Mesodermal cell (in vitro differentiated cells): Measurements from ENCODE around the gene KBTBD12.

Source experiments
- H3K27ac ChIP-seq: 2 replicates; pipeline ENCODE4 v1.7.0; 2013; ENCODE audit warnings: mild to moderate bottlenecking, low read depth, low read length, moderate library complexity; ENCODE audit not compliant: severe bottlenecking
- H3K36me3 ChIP-seq: 2 replicates; pipeline ENCODE4 v1.7.1; 2013; ENCODE audit warnings: mild to moderate bottlenecking, low read length, moderate library complexity; ENCODE audit not compliant: control insufficient read depth, insufficient read depth
- H3K4me1 ChIP-seq: one replicate; pipeline ENCODE4 v1.7.1; 2013; ENCODE audit warnings: mild to moderate bottlenecking, low read length; ENCODE audit not compliant: insufficient read depth, control insufficient read depth, poor library complexity, severe bottlenecking
- H3K4me3 ChIP-seq: 2 replicates; pipeline ENCODE4 v1.7.0; 2013; ENCODE audit warnings: low read length, control low read depth, mild to moderate bottlenecking; ENCODE audit not compliant: insufficient read depth, poor library complexity, severe bottlenecking; ENCODE audit errors: extremely low read depth
- H3K9me3 ChIP-seq: 2 replicates; pipeline ENCODE4 v1.7.1; 2013; ENCODE audit warnings: mild to moderate bottlenecking, low read length, moderate library complexity; ENCODE audit not compliant: control insufficient read depth
- WGBS, 2 experiments: methylation state at CpG; one replicate each; pipeline ENCODE4 v1.1.5; 2013; ENCODE audit warnings: missing lambda C conversion rate in 2 of 2; ENCODE audit not compliant: insufficient coverage in 2 of 2; 5-methylcytosine and 5-hydroxymethylcytosine counted together

KBTBD12 gene

GRCh38 chr3:128014548-128014947 is 99.5 kb downstream of the KBTBD12 start:
- H3K4me3 ChIP-seq, result no peak overlapping the region
- H3K9me3 ChIP-seq, result peaks cover 13% of the 10 kb centered on the region
- 75 to 80% methylated on average over 1 to 2 of the region's 3 CpGs for WGBS, 2 experiments
- H3K4me1 ChIP-seq, result no peaks in the 10 kb centered on the region
- H3K36me3 ChIP-seq, result no peaks in the 10 kb centered on the region
- no peak overlapping the region for H3K27ac ChIP-seq

- Histone ChIP-seq H3K9me3 (peaks cover 13% of the 10 kb centered on the region), H3K36me3 (no peaks in the 10 kb centered on the region), H3K4me3 (no peak overlapping the region), H3K4me1 (no peaks in the 10 kb centered on the region), H3K27ac (no peak overlapping the region)
- 79 to 92% methylated on average over 1 of the region's 1 CpG for WGBS, 2 experiments
These were observed 101.5 kb downstream of the KBTBD12 start for GRCh38 chr3:128016502-128016901.

GRCh38 chr3:128021768-128022372 is 106.8 kb downstream of the KBTBD12 start:
- Histone ChIP-seq H3K4me1 (no peaks in the 10 kb centered on the region), H3K27ac (no peak overlapping the region), H3K36me3 (no peaks in the 10 kb centered on the region), H3K4me3 (no peak overlapping the region), H3K9me3 (no peaks in the 10 kb centered on the region)
- 78 to 87% methylated on average over 8 to 10 of the region's 10 CpGs for WGBS, 2 experiments

DNA sequence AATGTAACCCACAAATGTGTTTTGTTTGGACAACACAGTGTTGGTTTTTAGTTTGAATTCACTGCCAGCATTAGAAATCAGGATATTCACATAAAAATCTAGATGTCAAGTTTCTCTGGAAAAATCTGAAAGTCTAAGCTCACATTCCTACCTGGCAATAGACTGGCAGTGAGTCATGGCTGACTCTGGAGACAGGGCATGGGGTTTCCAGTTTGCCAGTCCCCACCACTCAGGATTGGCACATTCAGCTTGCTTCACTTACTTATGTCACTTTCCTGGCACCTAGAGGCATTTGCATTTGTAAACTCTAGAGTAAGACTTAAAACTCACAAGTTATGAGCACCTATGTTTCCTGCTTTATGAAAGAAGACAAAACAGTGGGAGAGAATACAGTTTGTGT is 118.1 kb downstream of the KBTBD12 start:
- Histone ChIP-seq H3K27ac (no peak overlapping the region), H3K4me3 (no peak overlapping the region), H3K4me1 (no peaks in the 10 kb centered on the region)

DNA sequence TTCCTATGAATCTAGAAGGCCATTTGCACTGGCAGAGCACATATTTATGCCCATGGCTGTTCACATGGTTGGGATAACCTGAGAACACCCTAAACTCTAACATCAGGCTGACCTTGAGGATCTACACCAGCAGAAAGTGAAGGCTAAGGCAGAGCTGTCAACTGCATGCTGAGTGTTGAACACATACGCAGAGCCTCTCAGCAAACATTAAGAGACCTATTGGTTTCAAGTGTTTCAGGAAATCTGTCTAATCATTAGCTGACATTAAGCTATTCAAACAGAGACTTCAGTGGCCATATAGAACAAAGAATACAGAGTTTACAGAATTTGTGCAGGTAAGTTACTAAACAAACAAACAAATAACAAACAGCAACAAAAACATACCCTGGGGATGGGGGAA is 121.1 kb downstream of the KBTBD12 start:
- Histone ChIP-seq H3K9me3 (no peaks in the 10 kb centered on the region), H3K4me1 (no peaks in the 10 kb centered on the region), H3K27ac (no peak overlapping the region), H3K36me3 (no peaks in the 10 kb centered on the region), H3K4me3 (no peak overlapping the region)
- 100% methylated on average over 1 of the region's 1 CpG; no CpG with 5 or more reads in 1 of the 2 experiments for WGBS, 2 experiments

More for the DNA sequence above, 118.1 kb downstream of the KBTBD12 start:
- Histone ChIP-seq H3K36me3 (no peaks in the 10 kb centered on the region), H3K9me3 (no peaks in the 10 kb centered on the region)
